H54 (cell line): ENCODE results near the gene FBXO11.

Experiments
- DNase-seq: peaks from one replicate; pipeline ENCODE4 v3.0.0; 2011; ENCODE audit warnings: low spot score, mixed read lengths; ENCODE audit not compliant: insufficient read length
- FAIRE-seq: peaks from 3 replicates; lab custom pipeline; 2011; peaks lifted over from hg19 to GRCh38; lab: Jason Lieb, UNC
- POLR2A ChIP-seq: IDR thresholded peaks from 2 replicates; pipeline ENCODE4 v1.6.1; 2011; ENCODE audit warnings: low read depth, mild to moderate bottlenecking, low read length

Gene FBXO11

GRCh38 chr2:47778698-47779425 lies 127.4 kb downstream of the FBXO11 start:
- FAIRE-seq = no peak

GRCh38 chr2:47777277-47777937 lies 128.9 kb downstream of the FBXO11 start:
- TF ChIP-seq POLR2A = no peak
- FAIRE-seq (no peak), DNase-seq (no peak)

More at GRCh38 chr2:47778698-47779425, 127.4 kb downstream of the FBXO11 start:
- no peak for TF ChIP-seq POLR2A
- DNase-seq = no peak

- FAIRE-seq = no peak
- no peak for TF ChIP-seq POLR2A
- no peak for DNase-seq
Measured at GRCh38 chr2:47774567-47774966, 131.7 kb downstream of the FBXO11 start.

GRCh38 chr2:47772343-47772742 lies 134.0 kb downstream of the FBXO11 start:
- TF ChIP-seq POLR2A = no peak
- FAIRE-seq (no peak), DNase-seq (no peak)

- no peak for TF ChIP-seq POLR2A
- peak; percentile 71 for DNase-seq
- FAIRE-seq = peak; percentile 74
Measured at GRCh38 chr2:47771211-47771610, 135.1 kb downstream of the FBXO11 start.

- FAIRE-seq (no peak), DNase-seq (no peak)
- no peak for TF ChIP-seq POLR2A
Measured at GRCh38 chr2:47769318-47769717, 137.0 kb downstream of the FBXO11 start.

- TF ChIP-seq POLR2A = no peak
- DNase-seq = peak; percentile 52
- FAIRE-seq = no peak
Measured at GRCh38 chr2:47767880-47768609, 138.3 kb downstream of the FBXO11 start.

- no peak for FAIRE-seq
- no peak for DNase-seq
Measured at GRCh38 chr2:47767497-47767844, 138.8 kb downstream of the FBXO11 start.

GRCh38 chr2:47751856-47752414 lies 154.4 kb downstream of the FBXO11 start:
- no peak for FAIRE-seq
- no peak for TF ChIP-seq POLR2A

More at GRCh38 chr2:47767497-47767844, 138.8 kb downstream of the FBXO11 start:
- no peak for TF ChIP-seq POLR2A

GRCh38 chr2:47747878-47748277 lies 158.4 kb downstream of the FBXO11 start:
- TF ChIP-seq POLR2A = no peak
- FAIRE-seq (no peak), DNase-seq (no peak)

More at GRCh38 chr2:47751856-47752414, 154.4 kb downstream of the FBXO11 start:
- no peak for DNase-seq

- TF ChIP-seq POLR2A = no peak
- FAIRE-seq (no peak), DNase-seq (no peak)
Measured at GRCh38 chr2:47744074-47744473, 162.2 kb downstream of the FBXO11 start.

GRCh38 chr2:47741637-47742036 lies 164.7 kb downstream of the FBXO11 start:
- DNase-seq = no peak

GRCh38 chr2:47741101-47741500 lies 165.2 kb downstream of the FBXO11 start:
- no peak for FAIRE-seq

More at GRCh38 chr2:47741637-47742036, 164.7 kb downstream of the FBXO11 start:
- TF ChIP-seq POLR2A = no peak
- FAIRE-seq = no peak

More at GRCh38 chr2:47741101-47741500, 165.2 kb downstream of the FBXO11 start:
- DNase-seq = no peak
- TF ChIP-seq POLR2A = no peak
